HEK293 (cell line): ENCODE results near the gene MKNK2.

Experiments
- BCL11A ChIP-seq: fragments of 450-650 bp; formaldehyde crosslinking; IDR thresholded peaks from 2 replicates; pipeline ENCODE4 v1.5.1; 2016; ENCODE audit warnings: low read depth, missing biosample characterization, missing genetic modification characterization
- SP2 ChIP-seq: fragments of 450-650 bp; formaldehyde crosslinking; IDR thresholded peaks from 2 replicates; pipeline ENCODE4 v1.5.1; 2016; ENCODE audit warnings: missing biosample characterization, missing genetic modification characterization
- TCF7L2 ChIP-seq: IDR thresholded peaks from 2 replicates; pipeline ENCODE4 v1.6.1; 2011; ENCODE audit warnings: low read depth, mild to moderate bottlenecking, inconsistent platforms, low read length, moderate library complexity, borderline replicate concordance
- ZFP3 ChIP-seq: fragments of 450-650 bp; formaldehyde crosslinking; IDR thresholded peaks from 2 replicates; pipeline ENCODE4 v1.5.1; 2016; ENCODE audit warnings: low read depth, missing biosample characterization, missing genetic modification characterization
- ZFP41 ChIP-seq: fragments of 450-650 bp; formaldehyde crosslinking; IDR thresholded peaks from 2 replicates; pipeline ENCODE4 v1.5.1; 2016; ENCODE audit warnings: missing biosample characterization, missing genetic modification characterization, borderline replicate concordance
- ZNF670 ChIP-seq: fragments of 450-650 bp; formaldehyde crosslinking; IDR thresholded peaks from 2 replicates; pipeline ENCODE4 v1.5.1; 2016; ENCODE audit warnings: missing biosample characterization, missing genetic modification characterization, low read depth
- TF ChIP-seq, protein P1 (sequence below): fragments of 450-650 bp; formaldehyde crosslinking; IDR thresholded peaks from 2 replicates; pipeline ENCODE4 v1.5.1; 2016; ENCODE audit warnings: missing biosample characterization, missing genetic modification characterization
- TF ChIP-seq, protein P2 (sequence below): fragments of 450-650 bp; formaldehyde crosslinking; optimal IDR thresholded peaks from 2 replicates; pipeline ENCODE3; 2016; ENCODE audit warnings: missing biosample characterization, mild to moderate bottlenecking, missing genetic modification characterization

- TF ChIP-seq ZFP3 (tag by site-specific recombination) (no peak), ZFP41 (tag by site-specific recombination) (no peak), ZNF670 (tag by site-specific recombination) (no peak), SP2 (no peak), BCL11A (tag by site-specific recombination) (no peak), TCF7L2 (no peak)
- TF ChIP-seq, protein P1, sequence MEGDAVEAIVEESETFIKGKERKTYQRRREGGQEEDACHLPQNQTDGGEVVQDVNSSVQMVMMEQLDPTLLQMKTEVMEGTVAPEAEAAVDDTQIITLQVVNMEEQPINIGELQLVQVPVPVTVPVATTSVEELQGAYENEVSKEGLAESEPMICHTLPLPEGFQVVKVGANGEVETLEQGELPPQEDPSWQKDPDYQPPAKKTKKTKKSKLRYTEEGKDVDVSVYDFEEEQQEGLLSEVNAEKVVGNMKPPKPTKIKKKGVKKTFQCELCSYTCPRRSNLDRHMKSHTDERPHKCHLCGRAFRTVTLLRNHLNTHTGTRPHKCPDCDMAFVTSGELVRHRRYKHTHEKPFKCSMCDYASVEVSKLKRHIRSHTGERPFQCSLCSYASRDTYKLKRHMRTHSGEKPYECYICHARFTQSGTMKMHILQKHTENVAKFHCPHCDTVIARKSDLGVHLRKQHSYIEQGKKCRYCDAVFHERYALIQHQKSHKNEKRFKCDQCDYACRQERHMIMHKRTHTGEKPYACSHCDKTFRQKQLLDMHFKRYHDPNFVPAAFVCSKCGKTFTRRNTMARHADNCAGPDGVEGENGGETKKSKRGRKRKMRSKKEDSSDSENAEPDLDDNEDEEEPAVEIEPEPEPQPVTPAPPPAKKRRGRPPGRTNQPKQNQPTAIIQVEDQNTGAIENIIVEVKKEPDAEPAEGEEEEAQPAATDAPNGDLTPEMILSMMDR: no peak
- TF ChIP-seq, protein P2, sequence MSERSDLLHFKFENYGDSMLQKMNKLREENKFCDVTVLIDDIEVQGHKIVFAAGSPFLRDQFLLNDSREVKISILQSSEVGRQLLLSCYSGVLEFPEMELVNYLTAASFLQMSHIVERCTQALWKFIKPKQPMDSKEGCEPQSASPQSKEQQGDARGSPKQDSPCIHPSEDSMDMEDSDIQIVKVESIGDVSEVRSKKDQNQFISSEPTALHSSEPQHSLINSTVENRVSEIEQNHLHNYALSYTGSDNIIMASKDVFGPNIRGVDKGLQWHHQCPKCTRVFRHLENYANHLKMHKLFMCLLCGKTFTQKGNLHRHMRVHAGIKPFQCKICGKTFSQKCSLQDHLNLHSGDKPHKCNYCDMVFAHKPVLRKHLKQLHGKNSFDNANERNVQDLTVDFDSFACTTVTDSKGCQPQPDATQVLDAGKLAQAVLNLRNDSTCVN (tag by site-specific recombination): no peak
Measured at GRCh38 chr19:2100719-2101061, 49.6 kb upstream of the MKNK2 start.
